ENCODE results near the gene GYS1.

GYS1 gene

GRCh38 chr19:48988286-48988685, 4.8 kb downstream of the GYS1 start:
- no peak for DNase-seq

GRCh38 chr19:48987323-48987722, 5.8 kb downstream of the GYS1 start:
- no peak for DNase-seq

DNA sequence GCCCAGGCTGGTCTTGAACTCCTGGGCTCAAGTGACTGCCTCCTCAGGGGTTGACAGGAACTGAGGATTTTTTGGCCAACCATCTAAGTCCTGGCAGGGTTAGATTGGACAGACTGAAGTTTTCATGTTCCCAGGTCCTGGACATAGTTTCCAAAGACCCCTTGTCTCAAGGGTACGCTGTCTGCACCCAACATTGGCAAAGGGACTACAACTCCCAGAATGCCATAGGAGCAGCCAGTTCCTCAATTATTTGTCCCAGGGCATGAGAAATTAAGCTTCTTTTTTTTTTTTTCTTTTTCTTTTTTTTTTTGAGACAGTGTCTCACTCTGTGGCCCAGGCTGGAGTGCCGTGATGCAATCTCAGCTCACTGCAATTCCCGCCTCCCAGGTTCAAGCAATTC, 6.9 kb downstream of the GYS1 start:
- DNase-seq = no peak

DNA sequence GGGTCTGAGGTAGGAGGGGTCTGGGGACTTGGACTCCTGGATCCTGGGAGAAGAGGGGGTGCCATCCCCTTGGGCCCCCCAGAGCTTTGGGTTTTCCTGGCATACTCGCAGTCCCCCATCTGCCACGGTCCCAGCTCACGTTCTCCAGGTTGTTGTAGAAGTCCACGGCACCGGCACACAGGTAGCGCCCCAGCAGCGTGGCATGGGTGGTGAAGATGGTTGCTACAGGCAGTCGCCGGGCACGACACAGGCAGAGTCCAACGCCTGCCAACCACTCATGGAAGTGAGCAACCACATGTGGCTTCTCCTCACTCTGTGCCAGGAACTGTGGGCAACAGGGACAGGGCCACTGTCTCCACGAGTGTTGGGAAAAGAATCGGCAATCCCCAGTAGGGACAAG, 7.4 kb downstream of the GYS1 start:
- no peak for DNase-seq

- DNase-seq = no peak
Measured at GRCh38 chr19:48982280-48982679, 10.8 kb downstream of the GYS1 start.

DNA sequence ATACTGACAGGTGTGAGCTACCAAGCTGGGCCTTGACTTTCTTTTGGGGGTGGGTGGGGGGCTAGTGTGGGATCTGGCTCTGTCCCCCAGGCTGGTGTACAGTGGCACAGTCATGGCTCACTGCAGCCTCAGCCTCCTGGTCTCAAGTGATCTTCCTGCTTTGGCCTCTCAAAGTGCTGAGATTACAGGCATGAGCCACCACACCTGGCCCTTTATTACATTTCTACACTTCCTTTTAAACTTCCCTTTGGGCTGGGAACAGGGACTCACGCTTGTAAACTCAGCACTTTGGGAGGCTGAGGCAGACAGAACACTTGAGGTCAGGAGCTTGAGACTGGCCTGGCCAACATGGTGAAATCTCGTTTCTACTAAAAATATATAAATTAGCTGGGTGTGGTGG, 16.0 kb downstream of the GYS1 start:
- DNase-seq = no peak

GRCh38 chr19:48975947-48976847, 16.9 kb downstream of the GYS1 start:
- DNase-seq = no peak

DNA sequence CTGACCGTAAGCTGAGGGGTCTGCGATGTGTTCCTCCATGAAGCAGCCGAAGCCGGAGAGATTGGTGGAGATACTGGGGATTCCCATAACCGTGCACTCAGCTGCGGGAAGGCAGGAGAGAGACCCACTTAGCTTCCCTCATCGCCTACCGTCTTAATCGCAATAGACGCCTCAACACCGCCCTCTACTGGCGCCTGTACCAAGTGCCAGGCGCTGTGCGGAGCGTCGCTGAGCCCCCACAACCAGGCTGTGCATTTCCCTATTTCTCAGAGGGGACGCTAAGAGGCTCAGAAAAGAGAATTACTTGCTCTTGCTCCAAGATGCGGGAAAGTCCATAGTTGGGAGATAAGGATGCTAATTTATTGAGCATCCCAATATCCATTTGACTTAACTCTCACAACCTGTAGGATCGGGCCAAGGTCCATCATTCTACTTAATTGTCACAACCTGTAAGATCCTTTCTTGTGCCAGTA, 22.1 kb downstream of the GYS1 start:
- no peak for DNase-seq

- no peak for DNase-seq
Measured at GRCh38 chr19:48970139-48970766, 22.9 kb downstream of the GYS1 start.

GRCh38 chr19:48969276-48970138, 23.6 kb downstream of the GYS1 start:
- no peak for DNase-seq

GRCh38 chr19:48968813-48969218, 24.3 kb downstream of the GYS1 start:
- DNase-seq = no peak

GRCh38 chr19:48968179-48968661, 24.9 kb downstream of the GYS1 start:
- DNase-seq = no peak

GRCh38 chr19:48967346-48968178, 25.5 kb downstream of the GYS1 start:
- DNase-seq = no peak

GRCh38 chr19:48966541-48967345, 26.4 kb downstream of the GYS1 start:
- no peak for DNase-seq

DNA sequence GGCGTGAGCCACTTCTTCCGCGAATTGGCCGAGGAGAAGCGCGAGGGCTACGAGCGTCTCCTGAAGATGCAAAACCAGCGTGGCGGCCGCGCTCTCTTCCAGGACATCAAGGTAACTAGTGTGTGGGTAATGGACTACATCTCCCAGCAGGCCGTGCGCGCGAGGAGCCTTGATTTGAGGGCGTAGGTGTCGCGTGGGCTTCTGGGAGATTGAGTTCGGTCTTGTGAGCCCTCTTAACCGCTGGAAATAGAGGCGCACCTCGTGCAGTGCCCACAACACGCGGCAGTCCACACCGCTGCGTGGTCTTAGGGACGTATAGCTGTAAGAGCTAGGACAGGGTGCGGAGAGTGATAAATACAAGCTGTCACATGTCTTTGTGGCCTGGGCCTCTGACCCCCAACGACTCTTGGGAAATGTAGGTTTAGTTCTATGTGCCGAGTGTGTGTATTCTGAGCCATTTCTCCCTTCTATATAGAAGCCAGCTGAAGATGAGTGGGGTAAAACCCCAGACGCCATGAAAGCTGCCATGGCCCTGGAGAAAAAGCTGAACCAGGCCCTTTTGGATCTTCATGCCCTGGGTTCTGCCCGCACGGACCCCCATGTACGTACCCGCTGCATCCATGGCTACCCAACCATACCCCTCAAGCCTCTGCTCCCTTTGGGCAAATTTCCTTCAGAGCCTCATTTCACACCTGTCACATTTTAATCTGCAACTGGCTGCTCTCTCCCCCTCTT, 27.1 kb downstream of the GYS1 start:
- DNase-seq = peak; percentile 73

GRCh38 chr19:48965040-48965805, 27.9 kb downstream of the GYS1 start, which contains the start of gene FTL:
Gene FTL, plus strand, starts transcription at chr19:48965309. Its CDS starts 199 bp downstream, at chr19:48965508.
- DNase-seq = peak; percentile 87

DNA sequence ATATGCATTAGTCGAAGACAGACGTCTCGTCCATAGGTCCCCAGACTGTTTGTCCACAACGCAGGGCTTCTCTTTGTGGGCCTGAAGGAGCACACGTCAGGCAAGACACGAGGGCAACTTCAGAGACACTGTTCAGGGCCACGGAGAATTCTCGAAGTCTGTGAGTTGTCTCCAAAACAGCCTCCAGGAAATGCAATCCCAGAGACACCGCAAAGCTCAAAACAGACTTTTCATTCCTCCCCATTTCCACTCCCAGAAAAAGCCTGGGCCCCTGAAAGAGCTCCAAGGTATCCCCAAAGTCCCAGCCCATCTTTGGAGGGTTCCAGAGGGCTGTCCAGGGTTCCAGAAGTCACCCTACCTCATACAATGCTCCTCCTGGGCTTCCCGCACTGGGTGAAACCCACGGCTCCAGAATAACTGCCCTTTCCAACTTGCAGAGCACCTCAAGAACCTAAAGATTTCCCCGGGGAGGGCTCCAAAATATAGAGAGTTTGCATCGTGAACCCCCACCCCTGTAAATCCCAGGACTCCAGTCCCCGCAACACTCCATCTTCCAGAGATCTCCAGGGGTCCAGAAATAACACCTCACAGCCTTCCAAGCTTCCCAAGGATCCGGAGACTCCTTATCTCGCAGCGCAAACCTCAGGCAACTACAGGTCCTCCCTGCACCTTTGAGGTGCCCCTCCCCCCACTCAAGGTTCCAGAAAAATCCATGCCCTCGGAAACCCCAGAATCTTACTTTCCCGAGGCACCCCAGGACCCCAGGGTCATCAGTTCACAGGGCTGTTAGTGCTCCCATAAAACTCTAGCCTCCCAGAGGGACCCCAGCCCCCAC, 28.7 kb downstream of the GYS1 start:
- no peak for DNase-seq

GRCh38 chr19:48963371-48964204, 29.5 kb downstream of the GYS1 start:
- no peak for DNase-seq

All from DMS79 (cell line).